RWPE2 (cell line): Measurements from ENCODE around the gene KIFC3.

Experiments used
- ATAC-seq: fragments of 200-7000 bp; cut with Tn5 transposase; 3 replicates; pipeline ENCODE4 v1.9.1; 2021; ENCODE audit warnings: low read depth
- DNase-seq: peaks from one replicate; pipeline ENCODE4 v3.0.0-alpha.2; 2020; ENCODE audit warnings: low spot score
- H3K27ac ChIP-seq: fragments of 450-650 bp; 2 replicates; pipeline ENCODE4 v1.5.1; 2017; ENCODE audit warnings: mild to moderate bottlenecking; ENCODE audit not compliant: poor library complexity, severe bottlenecking
- H3K27me3 ChIP-seq: fragments of 250-450 bp; sonication (Bioruptor Pico); 2 replicates; pipeline ENCODE4 v1.5.1; 2021; ENCODE audit warnings: mild to moderate bottlenecking, moderate library complexity; ENCODE audit not compliant: insufficient read depth, poor library complexity, severe bottlenecking
- H3K36me3 ChIP-seq: fragments of 250-450 bp; sonication (Bioruptor Pico); 2 replicates; pipeline ENCODE4 v1.5.1; 2020; ENCODE audit warnings: low read depth, mild to moderate bottlenecking, moderate library complexity
- H3K4me1 ChIP-seq: fragments of 250-450 bp; sonication (Bioruptor Pico); 2 replicates; pipeline ENCODE4 v1.5.1; 2021; ENCODE audit warnings: mild to moderate bottlenecking, moderate library complexity; ENCODE audit not compliant: insufficient read depth, poor library complexity, severe bottlenecking
- H3K4me3 ChIP-seq: fragments of 250-450 bp; sonication (Bioruptor Pico); 2 replicates; pipeline ENCODE4 v1.5.1; 2021; ENCODE audit warnings: mild to moderate bottlenecking, moderate library complexity; ENCODE audit not compliant: severe bottlenecking
- H3K9me3 ChIP-seq: fragments of 250-450 bp; sonication (Bioruptor Pico); 2 replicates; pipeline ENCODE4 v1.5.1; 2021; ENCODE audit warnings: mild to moderate bottlenecking, moderate library complexity; ENCODE audit not compliant: severe bottlenecking
- TF ChIP-seq, protein P1 (sequence below): fragments of 450-650 bp; IDR thresholded peaks from one replicate; pipeline ENCODE4 v1.5.1; 2017; ENCODE audit warnings: mild to moderate bottlenecking, moderate library complexity; ENCODE audit not compliant: poor library complexity, severe bottlenecking

The KIFC3 gene

DNA sequence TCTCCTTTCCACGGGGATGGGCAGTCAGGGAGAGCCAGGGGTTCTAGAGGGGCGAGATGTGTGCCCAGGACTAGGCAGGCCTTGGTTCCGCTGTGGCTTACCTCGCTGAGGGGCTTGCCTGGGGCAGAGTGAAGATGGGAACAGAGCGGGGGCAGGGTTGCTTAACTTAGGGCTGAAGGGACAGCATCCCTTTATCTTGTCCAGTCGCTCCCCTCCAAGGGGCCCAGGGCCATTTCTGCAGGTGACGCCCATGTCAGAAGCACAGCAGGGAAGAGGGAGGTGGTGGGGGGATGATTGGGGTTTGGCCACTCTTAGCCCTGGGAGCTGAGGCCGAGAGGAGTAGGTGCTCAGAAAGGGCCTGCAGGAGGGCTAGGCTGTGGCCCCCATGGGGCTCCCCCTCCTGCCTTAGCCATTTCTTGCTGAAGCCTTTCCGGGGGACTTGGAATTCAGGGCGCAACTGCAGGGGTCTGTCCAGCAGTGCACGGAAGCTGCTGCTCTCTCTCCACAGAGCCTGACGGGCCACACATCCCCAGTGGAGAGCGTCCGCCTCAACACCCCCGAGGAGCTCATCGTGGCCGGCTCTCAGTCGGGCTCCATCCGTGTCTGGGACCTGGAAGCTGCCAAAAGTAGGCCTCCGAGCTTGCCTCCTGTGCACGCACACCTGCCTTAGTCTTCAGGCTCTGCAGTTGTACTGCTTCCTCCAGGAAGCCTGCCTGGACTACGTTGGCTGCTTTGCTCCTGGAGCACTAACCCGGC lies 58.2 kb downstream of the KIFC3 start:
- DNase-seq = peak; percentile 51
- Histone ChIP-seq H3K27me3 (no peaks in the 10 kb centered on the region), H3K9me3 (no peaks in the 10 kb centered on the region), H3K4me1 (no peaks in the 10 kb centered on the region), H3K4me3 (no peak overlapping the region), H3K27ac (no peak overlapping the region), H3K36me3 (no peaks in the 10 kb centered on the region)
- no peak for ATAC-seq
- TF ChIP-seq, protein P1, sequence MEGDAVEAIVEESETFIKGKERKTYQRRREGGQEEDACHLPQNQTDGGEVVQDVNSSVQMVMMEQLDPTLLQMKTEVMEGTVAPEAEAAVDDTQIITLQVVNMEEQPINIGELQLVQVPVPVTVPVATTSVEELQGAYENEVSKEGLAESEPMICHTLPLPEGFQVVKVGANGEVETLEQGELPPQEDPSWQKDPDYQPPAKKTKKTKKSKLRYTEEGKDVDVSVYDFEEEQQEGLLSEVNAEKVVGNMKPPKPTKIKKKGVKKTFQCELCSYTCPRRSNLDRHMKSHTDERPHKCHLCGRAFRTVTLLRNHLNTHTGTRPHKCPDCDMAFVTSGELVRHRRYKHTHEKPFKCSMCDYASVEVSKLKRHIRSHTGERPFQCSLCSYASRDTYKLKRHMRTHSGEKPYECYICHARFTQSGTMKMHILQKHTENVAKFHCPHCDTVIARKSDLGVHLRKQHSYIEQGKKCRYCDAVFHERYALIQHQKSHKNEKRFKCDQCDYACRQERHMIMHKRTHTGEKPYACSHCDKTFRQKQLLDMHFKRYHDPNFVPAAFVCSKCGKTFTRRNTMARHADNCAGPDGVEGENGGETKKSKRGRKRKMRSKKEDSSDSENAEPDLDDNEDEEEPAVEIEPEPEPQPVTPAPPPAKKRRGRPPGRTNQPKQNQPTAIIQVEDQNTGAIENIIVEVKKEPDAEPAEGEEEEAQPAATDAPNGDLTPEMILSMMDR = no peak

DNA sequence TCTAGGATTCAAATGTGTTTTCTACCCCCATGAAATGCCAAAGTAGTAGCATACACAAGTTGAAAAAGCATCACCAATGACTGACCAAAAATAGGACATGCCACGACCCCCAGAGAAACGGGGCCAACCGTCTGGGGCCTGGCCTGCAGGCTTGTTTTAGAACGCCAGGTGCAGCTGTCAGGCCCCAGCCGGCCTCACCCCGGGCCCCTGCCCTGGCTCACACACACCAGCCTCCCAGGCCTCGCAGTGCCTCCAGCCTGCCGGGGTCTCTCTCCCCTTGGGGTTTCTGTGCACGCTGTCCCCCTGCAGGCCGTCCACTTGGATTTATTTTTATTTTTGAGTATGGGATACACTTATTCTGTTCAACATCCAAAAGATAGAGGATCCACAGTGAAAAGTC lies 58.8 kb downstream of the KIFC3 start:
- ATAC-seq = no peak
- H3K36me3 ChIP-seq = no peaks in the 10 kb centered on the region
- no peak overlapping the region for H3K4me3 ChIP-seq
- H3K4me1 ChIP-seq = no peaks in the 10 kb centered on the region
- H3K9me3 ChIP-seq = no peaks in the 10 kb centered on the region
- no peak for DNase-seq
- H3K27me3 ChIP-seq = no peaks in the 10 kb centered on the region
- TF ChIP-seq, protein P1 = no peak
- H3K27ac ChIP-seq = no peak overlapping the region

DNA sequence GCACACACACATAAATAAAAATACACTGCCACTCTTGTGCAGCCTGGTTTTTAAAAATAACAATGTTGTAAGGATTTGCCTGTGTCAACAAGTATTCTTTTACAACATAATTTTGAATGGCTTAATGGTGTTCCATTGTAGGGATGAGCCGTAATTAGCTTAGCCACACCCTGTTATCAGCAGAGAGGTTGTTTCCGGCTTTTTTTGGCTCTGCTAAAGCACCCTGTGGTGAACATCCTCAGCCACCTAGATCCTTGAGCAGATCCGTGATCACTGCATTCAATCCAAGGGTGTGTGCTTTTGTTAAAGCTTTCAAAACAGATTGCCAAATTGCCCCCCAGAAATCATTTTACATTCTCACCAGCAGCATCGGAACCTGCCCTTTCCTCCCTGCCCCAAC lies 59.7 kb downstream of the KIFC3 start:
- ATAC-seq = no peak
- no peaks in the 10 kb centered on the region; the same call in 1 of the 2 replicates for H3K36me3 ChIP-seq

DNA sequence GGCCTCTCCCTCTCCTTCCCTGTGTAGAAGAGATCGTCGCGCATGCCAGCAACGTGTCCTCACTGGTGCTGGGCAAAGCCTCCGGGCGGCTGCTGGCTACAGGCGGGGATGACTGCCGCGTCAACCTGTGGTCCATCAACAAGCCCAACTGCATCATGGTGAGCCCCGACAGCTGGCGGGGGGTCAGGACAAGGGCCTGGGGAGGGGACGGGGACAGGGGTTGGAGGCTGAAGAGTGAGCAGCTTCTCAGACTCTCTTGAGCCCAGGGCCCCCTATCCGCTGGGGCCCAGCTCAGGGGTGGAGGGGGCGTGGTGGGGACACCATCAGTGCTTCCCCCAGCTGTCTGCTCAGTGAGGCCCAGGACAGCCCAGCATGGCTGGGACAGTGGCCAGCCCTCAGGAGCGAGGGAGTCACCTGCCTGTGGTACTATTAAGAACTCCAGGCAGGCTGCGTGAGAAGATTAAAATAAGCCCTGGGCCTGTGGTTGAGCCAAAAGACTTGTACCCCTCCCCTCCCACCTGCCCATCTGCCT lies 60.6 kb downstream of the KIFC3 start:
- H3K27ac ChIP-seq = no peak overlapping the region
- H3K4me3 ChIP-seq = no peak overlapping the region
- no peaks in the 10 kb centered on the region for H3K27me3 ChIP-seq
- TF ChIP-seq, protein P1 = no peak
- H3K9me3 ChIP-seq = no peaks in the 10 kb centered on the region
- no peaks in the 10 kb centered on the region for H3K4me1 ChIP-seq
- DNase-seq (peak; percentile 57), ATAC-seq (no peak)
- peaks cover 6% of the 10 kb centered on the region for H3K36me3 ChIP-seq

More for the DNA sequence above, 59.7 kb downstream of the KIFC3 start:
- Histone ChIP-seq H3K27me3 (no peaks in the 10 kb centered on the region), H3K4me1 (no peaks in the 10 kb centered on the region), H3K4me3 (no peak overlapping the region), H3K9me3 (no peaks in the 10 kb centered on the region), H3K27ac (no peak overlapping the region)
- DNase-seq = no peak
- TF ChIP-seq, protein P1 = no peak
